ENCODE measurements around the gene CRTAC1. TPM values are rescaled to one million over a fixed set of nuclear protein-coding genes. Genes with fewer than 3 reads are reported as not detected.

Gene CRTAC1
- total and polyA plus RNA-seq, 10 of the 15 experiments (the other 5 are each of a cell fraction or from before 2014, with no cell fraction given): 0.10 TPM; not detected in 9

DNA sequence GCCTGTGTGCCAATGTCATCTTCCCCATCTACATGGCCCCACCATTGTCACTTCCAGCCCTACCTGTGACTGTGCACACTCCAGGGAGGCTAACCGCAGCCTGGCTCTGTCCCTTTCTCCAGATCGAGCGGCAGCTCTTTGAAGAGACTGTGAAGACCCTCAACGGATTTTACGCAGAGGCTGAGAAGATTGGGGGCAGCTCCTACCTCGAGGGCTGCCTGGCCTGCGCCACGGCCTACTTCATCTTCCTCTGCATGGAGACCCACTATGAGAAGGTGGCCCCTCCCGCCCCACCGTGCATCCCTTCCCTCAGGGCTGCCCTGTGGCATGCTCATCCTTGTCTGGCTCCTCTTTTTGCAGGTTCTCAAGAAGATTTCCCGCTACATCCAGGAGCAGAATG is 166.6 kb downstream of the CRTAC1 start:
- Histone ChIP-seq H3K4me3 (no peak overlapping the region), H3K36me3 (ENCODE audit: control insufficient read depth in 2 of 2, insufficient read depth in 2 of 2, low read length in 1 of 2) (no peaks in the 10 kb centered on the region), H3K9me3 (replicated peaks; ENCODE audit: control insufficient read depth, insufficient read depth, low read length) (no peaks in the 10 kb centered on the region), H2AFZ (ENCODE audit: control insufficient read depth, low read depth, low read length) (no peak overlapping the region), H3K27ac (ENCODE audit: control insufficient read depth, insufficient read depth) (no peak overlapping the region), H3K27me3 (replicated peaks in 1 of 2; ENCODE audit: control insufficient read depth in 2 of 2, insufficient read depth in 2 of 2, low read length in 1 of 2) (peaks cover 2 to 6% of the 10 kb centered on the region in 2 experiments), H3K79me2 (ENCODE audit: control insufficient read depth, insufficient read depth, low read length) (no peaks in the 10 kb centered on the region), H4K20me1 (ENCODE audit: control insufficient read depth, insufficient read depth) (no peaks in the 10 kb centered on the region), H3K9ac (ENCODE audit: control insufficient read depth, insufficient read depth, low read length) (no peak overlapping the region), H3K4me1 (ENCODE audit: control insufficient read depth, insufficient read depth, low read length) (no peaks in the 10 kb centered on the region), H3K4me2 (ENCODE audit: control insufficient read depth, insufficient read depth) (no peak overlapping the region)
- ATAC-seq: no peak
- no TSS peak for BruUV-seq (replicated peaks)
- no peak for TF ChIP-seq SMC3 (IDR thresholded peaks at IDR 0.05; ENCODE audit: borderline replicate concordance, low read length)
- ChIA-PET CTCF (no interaction called here), RAD21 (ENCODE audit: unreplicated experiment) (no interaction called here), SMC1A (ENCODE audit: uncharacterized antibody, unreplicated experiment) (no interaction called here), POLR2A (no interaction called here)
- intact Hi-C loops (cut with micrococcal nuclease; ENCODE audit: unreplicated experiment) (no loop called here), in situ Hi-C loops (cut with MboI) (no loop called here)
- DNase-seq (ENCODE audit: low read depth, low spot score): no peak
- no peak for FAIRE-seq
- 40% methylated on average over 11 of the region's 11 CpGs for WGBS (ENCODE audit: insufficient coverage, insufficient replicate concordance, low lambda C conversion rate, missing lambda C conversion rate)

DNA sequence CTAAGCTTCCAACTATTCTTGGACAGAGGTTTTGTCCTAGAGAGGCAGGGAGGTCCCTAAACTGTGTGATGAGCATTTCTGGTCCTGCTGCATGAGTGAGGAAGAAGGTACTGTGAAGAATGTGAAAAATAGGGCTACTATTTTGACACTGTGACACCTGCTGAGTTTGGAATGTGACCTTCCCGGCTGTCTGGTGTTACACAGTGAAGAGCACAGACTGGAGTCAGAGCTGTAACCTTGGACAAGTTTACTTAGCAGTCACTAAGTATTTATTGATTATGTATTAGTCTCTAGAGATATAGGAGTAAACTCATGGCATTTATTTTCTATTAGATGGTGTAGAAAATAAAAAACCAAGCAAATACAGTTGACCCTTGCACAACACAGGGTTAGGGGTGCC is 168.5 kb downstream of the CRTAC1 start:
- Histone ChIP-seq H3K79me2 (ENCODE audit: control insufficient read depth, insufficient read depth, low read length) (no peaks in the 10 kb centered on the region), H2AFZ (ENCODE audit: control insufficient read depth, low read depth, low read length) (no peak overlapping the region), H3K36me3 (ENCODE audit: control insufficient read depth in 2 of 2, insufficient read depth in 2 of 2, low read length in 1 of 2) (no peaks in the 10 kb centered on the region), H3K9me3 (replicated peaks; ENCODE audit: control insufficient read depth, insufficient read depth, low read length) (no peaks in the 10 kb centered on the region), H3K27me3 (replicated peaks in 1 of 2; ENCODE audit: control insufficient read depth in 2 of 2, insufficient read depth in 2 of 2, low read length in 1 of 2) (peaks cover 2 to 6% of the 10 kb centered on the region in 2 experiments), H3K9ac (ENCODE audit: control insufficient read depth, insufficient read depth, low read length) (no peak overlapping the region), H3K4me3 (no peak overlapping the region), H3K4me1 (ENCODE audit: control insufficient read depth, insufficient read depth, low read length) (no peaks in the 10 kb centered on the region), H4K20me1 (ENCODE audit: control insufficient read depth, insufficient read depth) (no peaks in the 10 kb centered on the region), H3K4me2 (ENCODE audit: control insufficient read depth, insufficient read depth) (no peak overlapping the region), H3K27ac (ENCODE audit: control insufficient read depth, insufficient read depth) (no peak overlapping the region)
- ATAC-seq (no peak), DNase-seq (ENCODE audit: low read depth, low spot score) (no peak), FAIRE-seq (no peak)
- ChIA-PET SMC1A (ENCODE audit: uncharacterized antibody, unreplicated experiment) (no interaction called here), POLR2A (no interaction called here), CTCF (interaction anchor here (2.1 kb wide), 1 partner anchor 160 kb away, joined by 6 read pairs; no protein-coding TSS in a partner anchor), RAD21 (ENCODE audit: unreplicated experiment) (no interaction called here)
- no TSS peak for BruUV-seq (replicated peaks)
- intact Hi-C loops (cut with micrococcal nuclease; ENCODE audit: unreplicated experiment): no loop called here
- 0% methylated on average over 1 of the region's 1 CpG for WGBS (ENCODE audit: insufficient coverage, insufficient replicate concordance, low lambda C conversion rate, missing lambda C conversion rate)
- in situ Hi-C loops (cut with MboI): no loop called here
- TF ChIP-seq, protein P1, sequence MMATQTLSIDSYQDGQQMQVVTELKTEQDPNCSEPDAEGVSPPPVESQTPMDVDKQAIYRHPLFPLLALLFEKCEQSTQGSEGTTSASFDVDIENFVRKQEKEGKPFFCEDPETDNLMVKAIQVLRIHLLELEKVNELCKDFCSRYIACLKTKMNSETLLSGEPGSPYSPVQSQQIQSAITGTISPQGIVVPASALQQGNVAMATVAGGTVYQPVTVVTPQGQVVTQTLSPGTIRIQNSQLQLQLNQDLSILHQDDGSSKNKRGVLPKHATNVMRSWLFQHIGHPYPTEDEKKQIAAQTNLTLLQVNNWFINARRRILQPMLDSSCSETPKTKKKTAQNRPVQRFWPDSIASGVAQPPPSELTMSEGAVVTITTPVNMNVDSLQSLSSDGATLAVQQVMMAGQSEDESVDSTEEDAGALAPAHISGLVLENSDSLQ (IDR thresholded peaks at IDR 0.05): no peak
- TF ChIP-seq MYB (IDR thresholded peaks at IDR 0.05; ENCODE audit: borderline replicate concordance, low read depth, low read length) (no peak), PAX5 (IDR thresholded peaks at IDR 0.05; ENCODE audit: borderline replicate concordance, low read depth, low read length) (no peak), NR2C2 (IDR thresholded peaks at IDR 0.05; ENCODE audit: borderline replicate concordance, control insufficient read depth, insufficient read length, low read depth) (no peak), SREBF1 (IDR thresholded peaks at IDR 0.05; ENCODE audit: low read length) (no peak)
- TF ChIP-seq, protein P2, sequence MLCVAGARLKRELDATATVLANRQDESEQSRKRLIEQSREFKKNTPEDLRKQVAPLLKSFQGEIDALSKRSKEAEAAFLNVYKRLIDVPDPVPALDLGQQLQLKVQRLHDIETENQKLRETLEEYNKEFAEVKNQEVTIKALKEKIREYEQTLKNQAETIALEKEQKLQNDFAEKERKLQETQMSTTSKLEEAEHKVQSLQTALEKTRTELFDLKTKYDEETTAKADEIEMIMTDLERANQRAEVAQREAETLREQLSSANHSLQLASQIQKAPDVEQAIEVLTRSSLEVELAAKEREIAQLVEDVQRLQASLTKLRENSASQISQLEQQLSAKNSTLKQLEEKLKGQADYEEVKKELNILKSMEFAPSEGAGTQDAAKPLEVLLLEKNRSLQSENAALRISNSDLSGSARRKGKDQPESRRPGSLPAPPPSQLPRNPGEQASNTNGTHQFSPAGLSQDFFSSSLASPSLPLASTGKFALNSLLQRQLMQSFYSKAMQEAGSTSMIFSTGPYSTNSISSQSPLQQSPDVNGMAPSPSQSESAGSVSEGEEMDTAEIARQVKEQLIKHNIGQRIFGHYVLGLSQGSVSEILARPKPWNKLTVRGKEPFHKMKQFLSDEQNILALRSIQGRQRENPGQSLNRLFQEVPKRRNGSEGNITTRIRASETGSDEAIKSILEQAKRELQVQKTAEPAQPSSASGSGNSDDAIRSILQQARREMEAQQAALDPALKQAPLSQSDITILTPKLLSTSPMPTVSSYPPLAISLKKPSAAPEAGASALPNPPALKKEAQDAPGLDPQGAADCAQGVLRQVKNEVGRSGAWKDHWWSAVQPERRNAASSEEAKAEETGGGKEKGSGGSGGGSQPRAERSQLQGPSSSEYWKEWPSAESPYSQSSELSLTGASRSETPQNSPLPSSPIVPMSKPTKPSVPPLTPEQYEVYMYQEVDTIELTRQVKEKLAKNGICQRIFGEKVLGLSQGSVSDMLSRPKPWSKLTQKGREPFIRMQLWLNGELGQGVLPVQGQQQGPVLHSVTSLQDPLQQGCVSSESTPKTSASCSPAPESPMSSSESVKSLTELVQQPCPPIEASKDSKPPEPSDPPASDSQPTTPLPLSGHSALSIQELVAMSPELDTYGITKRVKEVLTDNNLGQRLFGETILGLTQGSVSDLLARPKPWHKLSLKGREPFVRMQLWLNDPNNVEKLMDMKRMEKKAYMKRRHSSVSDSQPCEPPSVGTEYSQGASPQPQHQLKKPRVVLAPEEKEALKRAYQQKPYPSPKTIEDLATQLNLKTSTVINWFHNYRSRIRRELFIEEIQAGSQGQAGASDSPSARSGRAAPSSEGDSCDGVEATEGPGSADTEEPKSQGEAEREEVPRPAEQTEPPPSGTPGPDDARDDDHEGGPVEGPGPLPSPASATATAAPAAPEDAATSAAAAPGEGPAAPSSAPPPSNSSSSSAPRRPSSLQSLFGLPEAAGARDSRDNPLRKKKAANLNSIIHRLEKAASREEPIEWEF (IDR thresholded peaks at IDR 0.05; ENCODE audit: insufficient replicate concordance, low read depth, low read length): no peak

Measured in GM12878 (cell line).